ENCODE results near the gene RBM17. TPM values are rescaled to one million over a fixed set of nuclear protein-coding genes. Genes with fewer than 3 reads are reported as not detected.

Gene RBM17
- total and polyA plus RNA-seq, 2 of the 13 experiments (the other 11 are each of a cell fraction or from before 2014, with no cell fraction given), result 30.7 to 77.5 TPM

DNA sequence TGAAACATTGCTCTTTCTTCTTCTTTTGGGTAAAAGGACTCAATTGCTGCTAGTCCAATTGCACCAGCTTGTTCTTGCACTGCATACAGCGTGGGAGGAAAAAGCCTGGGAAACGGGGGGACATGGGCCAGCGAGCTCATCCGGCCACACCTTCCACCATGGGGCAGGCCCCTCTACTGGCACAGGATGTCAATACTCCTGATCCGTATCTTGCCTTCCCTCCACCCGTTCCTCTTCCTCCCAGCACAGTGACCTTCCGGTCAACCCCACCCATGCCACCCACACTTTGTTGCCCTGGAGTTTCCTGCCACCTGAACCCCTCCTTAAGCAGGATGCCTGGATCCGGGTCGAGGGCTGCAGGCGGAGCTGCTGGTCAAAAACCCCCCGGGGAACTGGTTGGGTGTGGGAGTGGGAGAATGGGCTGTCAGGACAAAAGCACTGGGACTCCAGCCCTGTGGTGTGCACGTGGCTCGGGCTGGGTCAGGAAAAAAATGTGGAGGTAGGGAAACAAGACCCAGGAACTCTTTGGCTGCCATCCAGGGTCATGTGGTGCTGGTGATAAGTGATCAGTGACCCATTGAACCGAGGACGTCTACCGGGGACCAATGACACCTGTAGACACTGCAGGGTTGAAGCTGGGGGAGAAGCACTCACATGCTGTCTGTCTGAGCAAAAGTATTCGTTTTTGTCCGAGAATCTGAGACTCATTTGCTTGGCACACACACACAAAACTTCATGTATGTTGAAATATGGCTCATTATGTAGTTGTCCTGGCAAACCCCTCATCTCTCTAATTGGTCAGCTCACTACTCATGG, 34.8 kb upstream of the RBM17 start (continued):
- TF ChIP-seq, protein P1, sequence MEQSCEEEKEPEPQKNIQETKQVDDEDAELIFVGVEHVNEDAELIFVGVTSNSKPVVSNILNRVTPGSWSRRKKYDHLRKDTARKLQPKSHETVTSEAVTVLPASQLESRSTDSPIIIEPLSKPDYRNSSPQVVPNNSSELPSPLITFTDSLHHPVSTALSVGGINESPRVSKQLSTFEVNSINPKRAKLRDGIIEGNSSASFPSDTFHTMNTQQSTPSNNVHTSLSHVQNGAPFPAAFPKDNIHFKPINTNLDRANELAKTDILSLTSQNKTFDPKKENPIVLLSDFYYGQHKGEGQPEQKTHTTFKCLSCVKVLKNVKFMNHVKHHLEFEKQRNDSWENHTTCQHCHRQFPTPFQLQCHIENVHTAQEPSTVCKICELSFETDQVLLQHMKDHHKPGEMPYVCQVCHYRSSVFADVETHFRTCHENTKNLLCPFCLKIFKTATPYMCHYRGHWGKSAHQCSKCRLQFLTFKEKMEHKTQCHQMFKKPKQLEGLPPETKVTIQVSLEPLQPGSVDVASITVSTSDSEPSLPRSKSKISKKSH (CRISPR knock-in tag; IDR thresholded peaks at IDR 0.05; ENCODE audit: borderline replicate concordance), result 0 out of 2 replicates have a peak, but pooled peaks have one; percentile 37
- TF ChIP-seq ZNF749 (CRISPR knock-in tag; IDR thresholded peaks at IDR 0.05; ENCODE audit: borderline replicate concordance) (no peak), ZBTB3 (CRISPR knock-in tag; IDR thresholded peaks at IDR 0.05; ENCODE audit: borderline replicate concordance, low read depth) (0 out of 2 replicates have a peak, but pooled peaks have one; percentile 27), ZNF589 (CRISPR knock-in tag; conservative IDR thresholded peaks at IDR 0.05) (no peak), ARNT2 (CRISPR knock-in tag; IDR thresholded peaks at IDR 0.05; ENCODE audit: low read depth) (no peak), ZNF567 (CRISPR knock-in tag; IDR thresholded peaks at IDR 0.05; ENCODE audit: borderline replicate concordance) (no peak)
- TF ChIP-seq, protein P2, sequence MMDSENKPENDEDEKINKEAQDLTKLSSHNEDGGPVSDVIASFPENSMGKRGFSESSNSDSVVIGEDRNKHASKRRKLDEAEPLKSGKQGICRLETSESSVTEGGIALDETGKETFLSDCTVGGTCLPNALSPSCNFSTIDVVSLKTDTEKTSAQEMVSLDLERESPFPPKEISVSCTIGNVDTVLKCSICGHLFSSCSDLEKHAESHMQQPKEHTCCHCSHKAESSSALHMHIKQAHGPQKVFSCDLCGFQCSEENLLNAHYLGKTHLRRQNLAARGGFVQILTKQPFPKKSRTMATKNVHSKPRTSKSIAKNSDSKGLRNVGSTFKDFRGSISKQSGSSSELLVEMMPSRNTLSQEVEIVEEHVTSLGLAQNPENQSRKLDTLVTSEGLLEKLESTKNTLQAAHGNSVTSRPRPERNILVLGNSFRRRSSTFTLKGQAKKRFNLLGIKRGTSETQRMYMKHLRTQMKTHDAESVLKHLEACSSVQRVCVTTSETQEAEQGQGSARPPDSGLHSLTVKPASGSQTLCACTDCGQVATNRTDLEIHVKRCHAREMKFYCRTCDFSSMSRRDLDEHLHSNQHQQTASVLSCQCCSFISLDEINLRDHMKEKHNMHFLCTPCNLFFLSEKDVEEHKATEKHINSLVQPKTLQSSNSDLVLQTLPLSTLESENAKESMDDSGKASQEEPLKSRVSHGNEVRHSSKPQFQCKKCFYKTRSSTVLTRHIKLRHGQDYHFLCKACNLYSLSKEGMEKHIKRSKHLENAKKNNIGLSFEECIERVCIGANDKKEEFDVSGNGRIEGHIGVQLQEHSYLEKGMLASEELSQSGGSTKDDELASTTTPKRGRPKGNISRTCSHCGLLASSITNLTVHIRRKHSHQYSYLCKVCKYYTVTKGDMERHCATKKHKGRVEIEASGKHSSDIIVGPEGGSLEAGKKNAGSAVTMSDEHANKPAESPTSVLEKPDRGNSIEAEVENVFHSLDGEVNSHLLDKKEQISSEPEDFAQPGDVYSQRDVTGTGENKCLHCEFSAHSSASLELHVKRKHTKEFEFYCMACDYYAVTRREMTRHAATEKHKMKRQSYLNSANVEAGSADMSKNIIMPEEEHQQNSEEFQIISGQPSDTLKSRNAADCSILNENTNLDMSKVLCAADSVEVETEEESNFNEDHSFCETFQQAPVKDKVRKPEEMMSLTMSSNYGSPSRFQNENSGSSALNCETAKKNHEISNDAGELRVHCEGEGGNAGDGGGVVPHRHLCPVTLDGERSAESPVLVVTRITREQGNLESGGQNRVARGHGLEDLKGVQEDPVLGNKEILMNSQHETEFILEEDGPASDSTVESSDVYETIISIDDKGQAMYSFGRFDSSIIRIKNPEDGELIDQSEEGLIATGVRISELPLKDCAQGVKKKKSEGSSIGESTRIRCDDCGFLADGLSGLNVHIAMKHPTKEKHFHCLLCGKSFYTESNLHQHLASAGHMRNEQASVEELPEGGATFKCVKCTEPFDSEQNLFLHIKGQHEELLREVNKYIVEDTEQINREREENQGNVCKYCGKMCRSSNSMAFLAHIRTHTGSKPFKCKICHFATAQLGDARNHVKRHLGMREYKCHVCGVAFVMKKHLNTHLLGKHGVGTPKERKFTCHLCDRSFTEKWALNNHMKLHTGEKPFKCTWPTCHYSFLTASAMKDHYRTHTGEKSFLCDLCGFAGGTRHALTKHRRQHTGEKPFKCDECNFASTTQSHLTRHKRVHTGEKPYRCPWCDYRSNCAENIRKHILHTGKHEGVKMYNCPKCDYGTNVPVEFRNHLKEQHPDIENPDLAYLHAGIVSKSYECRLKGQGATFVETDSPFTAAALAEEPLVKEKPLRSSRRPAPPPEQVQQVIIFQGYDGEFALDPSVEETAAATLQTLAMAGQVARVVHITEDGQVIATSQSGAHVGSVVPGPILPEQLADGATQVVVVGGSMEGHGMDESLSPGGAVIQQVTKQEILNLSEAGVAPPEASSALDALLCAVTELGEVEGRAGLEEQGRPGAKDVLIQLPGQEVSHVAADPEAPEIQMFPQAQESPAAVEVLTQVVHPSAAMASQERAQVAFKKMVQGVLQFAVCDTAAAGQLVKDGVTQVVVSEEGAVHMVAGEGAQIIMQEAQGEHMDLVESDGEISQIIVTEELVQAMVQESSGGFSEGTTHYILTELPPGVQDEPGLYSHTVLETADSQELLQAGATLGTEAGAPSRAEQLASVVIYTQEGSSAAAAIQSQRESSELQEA (CRISPR knock-in tag; IDR thresholded peaks at IDR 0.05; ENCODE audit: not compliant biosample characterization), result no peak
- TF ChIP-seq, protein P3, sequence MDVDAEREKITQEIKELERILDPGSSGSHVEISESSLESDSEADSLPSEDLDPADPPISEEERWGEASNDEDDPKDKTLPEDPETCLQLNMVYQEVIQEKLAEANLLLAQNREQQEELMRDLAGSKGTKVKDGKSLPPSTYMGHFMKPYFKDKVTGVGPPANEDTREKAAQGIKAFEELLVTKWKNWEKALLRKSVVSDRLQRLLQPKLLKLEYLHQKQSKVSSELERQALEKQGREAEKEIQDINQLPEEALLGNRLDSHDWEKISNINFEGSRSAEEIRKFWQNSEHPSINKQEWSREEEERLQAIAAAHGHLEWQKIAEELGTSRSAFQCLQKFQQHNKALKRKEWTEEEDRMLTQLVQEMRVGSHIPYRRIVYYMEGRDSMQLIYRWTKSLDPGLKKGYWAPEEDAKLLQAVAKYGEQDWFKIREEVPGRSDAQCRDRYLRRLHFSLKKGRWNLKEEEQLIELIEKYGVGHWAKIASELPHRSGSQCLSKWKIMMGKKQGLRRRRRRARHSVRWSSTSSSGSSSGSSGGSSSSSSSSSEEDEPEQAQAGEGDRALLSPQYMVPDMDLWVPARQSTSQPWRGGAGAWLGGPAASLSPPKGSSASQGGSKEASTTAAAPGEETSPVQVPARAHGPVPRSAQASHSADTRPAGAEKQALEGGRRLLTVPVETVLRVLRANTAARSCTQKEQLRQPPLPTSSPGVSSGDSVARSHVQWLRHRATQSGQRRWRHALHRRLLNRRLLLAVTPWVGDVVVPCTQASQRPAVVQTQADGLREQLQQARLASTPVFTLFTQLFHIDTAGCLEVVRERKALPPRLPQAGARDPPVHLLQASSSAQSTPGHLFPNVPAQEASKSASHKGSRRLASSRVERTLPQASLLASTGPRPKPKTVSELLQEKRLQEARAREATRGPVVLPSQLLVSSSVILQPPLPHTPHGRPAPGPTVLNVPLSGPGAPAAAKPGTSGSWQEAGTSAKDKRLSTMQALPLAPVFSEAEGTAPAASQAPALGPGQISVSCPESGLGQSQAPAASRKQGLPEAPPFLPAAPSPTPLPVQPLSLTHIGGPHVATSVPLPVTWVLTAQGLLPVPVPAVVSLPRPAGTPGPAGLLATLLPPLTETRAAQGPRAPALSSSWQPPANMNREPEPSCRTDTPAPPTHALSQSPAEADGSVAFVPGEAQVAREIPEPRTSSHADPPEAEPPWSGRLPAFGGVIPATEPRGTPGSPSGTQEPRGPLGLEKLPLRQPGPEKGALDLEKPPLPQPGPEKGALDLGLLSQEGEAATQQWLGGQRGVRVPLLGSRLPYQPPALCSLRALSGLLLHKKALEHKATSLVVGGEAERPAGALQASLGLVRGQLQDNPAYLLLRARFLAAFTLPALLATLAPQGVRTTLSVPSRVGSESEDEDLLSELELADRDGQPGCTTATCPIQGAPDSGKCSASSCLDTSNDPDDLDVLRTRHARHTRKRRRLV (CRISPR knock-in tag; IDR thresholded peaks at IDR 0.05), result no peak

Data from HepG2 (cell line).